Measurements from ENCODE around the gene COL13A1.

COL13A1 gene

GRCh38 chr10:69939481-69939880 lies 137.8 kb downstream of the COL13A1 start:
- Histone ChIP-seq H3K27ac (ENCODE audit: low read length) (no peak overlapping the region), H3K4me3 (ENCODE audit: low read depth in 1 of 2, low read length in 2 of 2) (no peak overlapping the region), H3K9me3 (ENCODE audit: control insufficient read depth in 1 of 2, low read length in 2 of 2) (peaks cover 0 to 3% of the 10 kb centered on the region in 2 donors), H3K4me1 (ENCODE audit: control insufficient read depth in 1 of 2, insufficient read depth in 2 of 2, low read length in 2 of 2) (no peaks in the 10 kb centered on the region), H3K27me3 (ENCODE audit: low read depth, low read length) (no peaks in the 10 kb centered on the region), H3K36me3 (ENCODE audit: control insufficient read depth in 1 of 2, insufficient read depth in 2 of 2, low read length in 2 of 2) (no peaks in the 10 kb centered on the region)

- no peaks in the 10 kb centered on the region for H3K4me1 ChIP-seq (ENCODE audit: control insufficient read depth in 1 of 2, insufficient read depth in 2 of 2, low read length in 2 of 2)
- no peaks in the 10 kb centered on the region for H3K27me3 ChIP-seq (ENCODE audit: low read depth, low read length)
- H3K9me3 ChIP-seq (ENCODE audit: control insufficient read depth in 1 of 2, low read length in 2 of 2): peaks cover 0 to 3% of the 10 kb centered on the region in 2 donors
- no peak overlapping the region for H3K4me3 ChIP-seq (ENCODE audit: low read depth in 1 of 2, low read length in 2 of 2)
- no peaks in the 10 kb centered on the region for H3K36me3 ChIP-seq (ENCODE audit: control insufficient read depth in 1 of 2, insufficient read depth in 2 of 2, low read length in 2 of 2)
- H3K27ac ChIP-seq (ENCODE audit: low read length): no peak overlapping the region
These were observed 140.0 kb downstream of the COL13A1 start for GRCh38 chr10:69941730-69942129.

GRCh38 chr10:69943292-69943820 lies 141.7 kb downstream of the COL13A1 start:
- Histone ChIP-seq H3K4me3 (ENCODE audit: low read depth in 1 of 2, low read length in 2 of 2) (no peak overlapping the region), H3K36me3 (ENCODE audit: control insufficient read depth in 1 of 2, insufficient read depth in 2 of 2, low read length in 2 of 2) (no peaks in the 10 kb centered on the region), H3K9me3 (ENCODE audit: control insufficient read depth in 1 of 2, low read length in 2 of 2) (peaks cover 0 to 3% of the 10 kb centered on the region in 2 donors), H3K27ac (ENCODE audit: low read length) (no peak overlapping the region), H3K27me3 (ENCODE audit: low read depth, low read length) (no peaks in the 10 kb centered on the region), H3K4me1 (ENCODE audit: control insufficient read depth in 1 of 2, insufficient read depth in 2 of 2, low read length in 2 of 2) (no peaks in the 10 kb centered on the region)

- no peaks in the 10 kb centered on the region for H3K36me3 ChIP-seq (ENCODE audit: control insufficient read depth in 1 of 2, insufficient read depth in 2 of 2, low read length in 2 of 2)
- H3K4me1 ChIP-seq (ENCODE audit: control insufficient read depth in 1 of 2, insufficient read depth in 2 of 2, low read length in 2 of 2): no peaks in the 10 kb centered on the region
- H3K4me3 ChIP-seq (ENCODE audit: low read depth in 1 of 2, low read length in 2 of 2): no peak overlapping the region
- H3K27me3 ChIP-seq (ENCODE audit: low read depth, low read length): no peaks in the 10 kb centered on the region
- H3K27ac ChIP-seq (ENCODE audit: low read length): no peak overlapping the region
- peaks cover 0 to 3% of the 10 kb centered on the region in 2 donors for H3K9me3 ChIP-seq (ENCODE audit: control insufficient read depth in 1 of 2, low read length in 2 of 2)
These were observed 143.1 kb downstream of the COL13A1 start for GRCh38 chr10:69944761-69945160.

- Histone ChIP-seq H3K9me3 (ENCODE audit: control insufficient read depth in 1 of 2, low read length in 2 of 2) (no peaks in the 10 kb centered on the region), H3K4me1 (ENCODE audit: control insufficient read depth in 1 of 2, insufficient read depth in 2 of 2, low read length in 2 of 2) (no peaks in the 10 kb centered on the region), H3K27me3 (ENCODE audit: low read depth, low read length) (no peaks in the 10 kb centered on the region), H3K27ac (ENCODE audit: low read length) (no peak overlapping the region), H3K36me3 (ENCODE audit: control insufficient read depth in 1 of 2, insufficient read depth in 2 of 2, low read length in 2 of 2) (no peaks in the 10 kb centered on the region), H3K4me3 (ENCODE audit: low read depth in 1 of 2, low read length in 2 of 2) (no peak overlapping the region)
These were observed 146.6 kb downstream of the COL13A1 start for GRCh38 chr10:69948261-69948660.

- no peaks in the 10 kb centered on the region for H3K27me3 ChIP-seq (ENCODE audit: low read depth, low read length)
- no peak overlapping the region for H3K27ac ChIP-seq (ENCODE audit: low read length)
- H3K36me3 ChIP-seq (ENCODE audit: control insufficient read depth in 1 of 2, insufficient read depth in 2 of 2, low read length in 2 of 2): no peaks in the 10 kb centered on the region
- H3K9me3 ChIP-seq (ENCODE audit: control insufficient read depth in 1 of 2, low read length in 2 of 2): no peaks in the 10 kb centered on the region
- H3K4me3 ChIP-seq (ENCODE audit: low read depth in 1 of 2, low read length in 2 of 2): no peak overlapping the region
- no peaks in the 10 kb centered on the region for H3K4me1 ChIP-seq (ENCODE audit: control insufficient read depth in 1 of 2, insufficient read depth in 2 of 2, low read length in 2 of 2)
These were observed 148.1 kb downstream of the COL13A1 start for GRCh38 chr10:69949770-69950169.

GRCh38 chr10:69951658-69952057 lies 150.0 kb downstream of the COL13A1 start:
- Histone ChIP-seq H3K9me3 (ENCODE audit: control insufficient read depth in 1 of 2, low read length in 2 of 2) (no peaks in the 10 kb centered on the region), H3K36me3 (ENCODE audit: control insufficient read depth in 1 of 2, insufficient read depth in 2 of 2, low read length in 2 of 2) (no peaks in the 10 kb centered on the region), H3K27me3 (ENCODE audit: low read depth, low read length) (no peaks in the 10 kb centered on the region), H3K4me3 (ENCODE audit: low read depth in 1 of 2, low read length in 2 of 2) (no peak overlapping the region), H3K27ac (ENCODE audit: low read length) (no peak overlapping the region), H3K4me1 (ENCODE audit: control insufficient read depth in 1 of 2, insufficient read depth in 2 of 2, low read length in 2 of 2) (no peaks in the 10 kb centered on the region)

- H3K9me3 ChIP-seq (ENCODE audit: control insufficient read depth in 1 of 2, low read length in 2 of 2): no peaks in the 10 kb centered on the region
- H3K36me3 ChIP-seq (ENCODE audit: control insufficient read depth in 1 of 2, insufficient read depth in 2 of 2, low read length in 2 of 2): no peaks in the 10 kb centered on the region
- H3K27me3 ChIP-seq (ENCODE audit: low read depth, low read length): no peaks in the 10 kb centered on the region
- no peak overlapping the region for H3K27ac ChIP-seq (ENCODE audit: low read length)
- H3K4me3 ChIP-seq (ENCODE audit: low read depth in 1 of 2, low read length in 2 of 2): no peak overlapping the region
- no peaks in the 10 kb centered on the region for H3K4me1 ChIP-seq (ENCODE audit: control insufficient read depth in 1 of 2, insufficient read depth in 2 of 2, low read length in 2 of 2)
These were observed 150.5 kb downstream of the COL13A1 start for GRCh38 chr10:69952069-69952800.

GRCh38 chr10:69952821-69953221 lies 151.1 kb downstream of the COL13A1 start:
- no peaks in the 10 kb centered on the region for H3K36me3 ChIP-seq (ENCODE audit: control insufficient read depth in 1 of 2, insufficient read depth in 2 of 2, low read length in 2 of 2)
- H3K27ac ChIP-seq (ENCODE audit: low read length): no peak overlapping the region

GRCh38 chr10:69953851-69954250 lies 152.1 kb downstream of the COL13A1 start:
- Histone ChIP-seq H3K4me1 (ENCODE audit: control insufficient read depth in 1 of 2, insufficient read depth in 2 of 2, low read length in 2 of 2) (no peaks in the 10 kb centered on the region), H3K27me3 (ENCODE audit: low read depth, low read length) (no peaks in the 10 kb centered on the region)

More at GRCh38 chr10:69952821-69953221, 151.1 kb downstream of the COL13A1 start:
- H3K27me3 ChIP-seq (ENCODE audit: low read depth, low read length): no peaks in the 10 kb centered on the region
- no peaks in the 10 kb centered on the region for H3K4me1 ChIP-seq (ENCODE audit: control insufficient read depth in 1 of 2, insufficient read depth in 2 of 2, low read length in 2 of 2)
- no peaks in the 10 kb centered on the region for H3K9me3 ChIP-seq (ENCODE audit: control insufficient read depth in 1 of 2, low read length in 2 of 2)
- H3K4me3 ChIP-seq (ENCODE audit: low read depth in 1 of 2, low read length in 2 of 2): no peak overlapping the region

GRCh38 chr10:69955211-69955805 lies 153.6 kb downstream of the COL13A1 start:
- H3K9me3 ChIP-seq (ENCODE audit: control insufficient read depth in 1 of 2, low read length in 2 of 2): no peaks in the 10 kb centered on the region
- H3K4me3 ChIP-seq (ENCODE audit: low read depth in 1 of 2, low read length in 2 of 2): no peak overlapping the region
- no peaks in the 10 kb centered on the region for H3K27me3 ChIP-seq (ENCODE audit: low read depth, low read length)
- H3K27ac ChIP-seq (ENCODE audit: low read length): no peak overlapping the region
- H3K36me3 ChIP-seq (ENCODE audit: control insufficient read depth in 1 of 2, insufficient read depth in 2 of 2, low read length in 2 of 2): no peaks in the 10 kb centered on the region
- no peaks in the 10 kb centered on the region for H3K4me1 ChIP-seq (ENCODE audit: control insufficient read depth in 1 of 2, insufficient read depth in 2 of 2, low read length in 2 of 2)

More at GRCh38 chr10:69953851-69954250, 152.1 kb downstream of the COL13A1 start:
- H3K36me3 ChIP-seq (ENCODE audit: control insufficient read depth in 1 of 2, insufficient read depth in 2 of 2, low read length in 2 of 2): no peaks in the 10 kb centered on the region
- H3K4me3 ChIP-seq (ENCODE audit: low read depth in 1 of 2, low read length in 2 of 2): no peak overlapping the region
- H3K27ac ChIP-seq (ENCODE audit: low read length): no peak overlapping the region
- H3K9me3 ChIP-seq (ENCODE audit: control insufficient read depth in 1 of 2, low read length in 2 of 2): no peaks in the 10 kb centered on the region
